Measurements from ENCODE around the gene TAF13. TPM values are rescaled to one million over a fixed set of nuclear protein-coding genes. Genes with fewer than 3 reads are reported as not detected.

The TAF13 gene
- total RNA-seq, 1 donor from 2014 or later: 48.4 TPM

DNA sequence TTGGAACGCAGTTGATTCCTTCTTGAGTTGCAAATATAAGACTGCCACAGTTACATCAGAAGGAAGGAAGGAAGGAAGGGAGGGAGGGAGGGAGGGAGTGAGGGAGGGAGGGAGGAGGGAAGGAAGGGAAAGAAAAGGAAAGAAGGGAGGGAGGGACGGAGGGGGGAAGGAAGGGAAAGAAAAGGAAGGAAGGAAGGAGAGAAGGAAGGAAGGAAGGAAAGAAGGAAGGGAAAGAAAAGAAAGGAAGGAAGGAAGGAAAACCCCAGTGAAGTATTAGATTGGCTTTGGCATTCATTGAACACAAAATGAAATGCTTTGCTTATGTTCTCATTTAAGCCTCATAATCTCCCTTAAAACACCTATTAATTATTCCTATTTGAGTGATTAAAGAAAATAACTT is 27.5 kb downstream of the TAF13 start:
- Histone ChIP-seq H3K4me1 (no peaks in the 10 kb centered on the region), H4K20me1 (ENCODE audit: low read depth) (no peaks in the 10 kb centered on the region), H3K79me2 (ENCODE audit: low read depth) (no peaks in the 10 kb centered on the region), H3K9ac (no peak overlapping the region), H3F3A (ENCODE audit: low read depth) (no peaks in the 10 kb centered on the region), H3K9me3 (ENCODE audit: low read depth) (no peaks in the 10 kb centered on the region), H3K27me3 (no peaks in the 10 kb centered on the region), H3K4me2 (no peak overlapping the region), H3K4me3 (no peak overlapping the region), H2AFZ (replicated peaks) (no peak overlapping the region), H3K36me3 (no peaks in the 10 kb centered on the region), H3K27ac (no peak overlapping the region)
- TF ChIP-seq, protein P1, sequence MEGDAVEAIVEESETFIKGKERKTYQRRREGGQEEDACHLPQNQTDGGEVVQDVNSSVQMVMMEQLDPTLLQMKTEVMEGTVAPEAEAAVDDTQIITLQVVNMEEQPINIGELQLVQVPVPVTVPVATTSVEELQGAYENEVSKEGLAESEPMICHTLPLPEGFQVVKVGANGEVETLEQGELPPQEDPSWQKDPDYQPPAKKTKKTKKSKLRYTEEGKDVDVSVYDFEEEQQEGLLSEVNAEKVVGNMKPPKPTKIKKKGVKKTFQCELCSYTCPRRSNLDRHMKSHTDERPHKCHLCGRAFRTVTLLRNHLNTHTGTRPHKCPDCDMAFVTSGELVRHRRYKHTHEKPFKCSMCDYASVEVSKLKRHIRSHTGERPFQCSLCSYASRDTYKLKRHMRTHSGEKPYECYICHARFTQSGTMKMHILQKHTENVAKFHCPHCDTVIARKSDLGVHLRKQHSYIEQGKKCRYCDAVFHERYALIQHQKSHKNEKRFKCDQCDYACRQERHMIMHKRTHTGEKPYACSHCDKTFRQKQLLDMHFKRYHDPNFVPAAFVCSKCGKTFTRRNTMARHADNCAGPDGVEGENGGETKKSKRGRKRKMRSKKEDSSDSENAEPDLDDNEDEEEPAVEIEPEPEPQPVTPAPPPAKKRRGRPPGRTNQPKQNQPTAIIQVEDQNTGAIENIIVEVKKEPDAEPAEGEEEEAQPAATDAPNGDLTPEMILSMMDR (IDR thresholded peaks at IDR 0.05): no peak
- TF ChIP-seq EZH2phosphoT487 (IDR thresholded peaks at IDR 0.05) (no peak), EZH2 (IDR thresholded peaks at IDR 0.05) (no peak)
- Mint-ChIP-seq H3K9me3 (no peaks in the 10 kb centered on the region), H3K4me1 (no peaks in the 10 kb centered on the region), H3K27ac (no peak overlapping the region), H3K36me3 (no peaks in the 10 kb centered on the region), H3K27me3 (ENCODE audit: insufficient read depth, low read depth) (peaks cover 2% of the 10 kb centered on the region), H3K4me3 (no peak overlapping the region)
- no peak for DNase-seq (ENCODE audit: low spot score)

DNA sequence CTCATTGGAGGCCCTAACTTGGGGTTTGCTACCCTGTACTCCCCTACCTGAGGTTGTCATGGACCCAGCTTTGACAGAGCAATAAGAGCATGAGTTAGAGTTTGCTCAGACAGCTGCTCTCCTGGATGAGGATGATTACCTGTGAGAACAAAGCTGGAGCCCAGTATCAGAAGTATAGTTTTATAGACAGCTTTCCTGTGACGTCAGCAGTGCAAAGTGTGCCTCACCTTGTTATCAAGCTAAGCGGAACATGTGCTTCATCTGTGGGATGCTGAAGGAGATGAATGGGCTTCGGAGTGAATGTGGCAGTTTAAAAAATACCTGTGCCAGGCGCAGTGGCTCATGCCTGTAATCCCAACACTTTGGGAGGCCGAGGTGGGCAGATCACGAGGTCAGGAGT is 28.5 kb downstream of the TAF13 start:
- H4K20me1 ChIP-seq (ENCODE audit: low read depth): no peaks in the 10 kb centered on the region
- DNase-seq (ENCODE audit: low spot score): no peak
- H3K4me3 ChIP-seq: no peak overlapping the region
- no peaks in the 10 kb centered on the region for H3K36me3 Mint-ChIP-seq
- peaks cover 4% of the 10 kb centered on the region for H3F3A ChIP-seq (ENCODE audit: low read depth)
- H3K27ac ChIP-seq: no peak overlapping the region
- no peak overlapping the region for H3K27ac Mint-ChIP-seq
- H3K4me2 ChIP-seq: no peak overlapping the region
- H2AFZ ChIP-seq (replicated peaks): no peak overlapping the region
- no peaks in the 10 kb centered on the region for H3K9me3 ChIP-seq (ENCODE audit: low read depth)
- H3K4me1 ChIP-seq: no peaks in the 10 kb centered on the region
- H3K27me3 Mint-ChIP-seq (ENCODE audit: insufficient read depth, low read depth): peaks cover 4% of the 10 kb centered on the region
- H3K4me1 Mint-ChIP-seq: peaks cover 3% of the 10 kb centered on the region
- no peaks in the 10 kb centered on the region for H3K9me3 Mint-ChIP-seq
- peak overlapping the region; percentile 48 for H3K4me3 Mint-ChIP-seq
- no peaks in the 10 kb centered on the region for H3K36me3 ChIP-seq
- H3K9ac ChIP-seq: no peak overlapping the region
- H3K79me2 ChIP-seq (ENCODE audit: low read depth): no peaks in the 10 kb centered on the region
- TF ChIP-seq, protein P1 (IDR thresholded peaks at IDR 0.05): no peak
- TF ChIP-seq EZH2phosphoT487 (IDR thresholded peaks at IDR 0.05) (no peak), EZH2 (IDR thresholded peaks at IDR 0.05) (no peak)
- peaks cover 5% of the 10 kb centered on the region for H3K27me3 ChIP-seq

DNA sequence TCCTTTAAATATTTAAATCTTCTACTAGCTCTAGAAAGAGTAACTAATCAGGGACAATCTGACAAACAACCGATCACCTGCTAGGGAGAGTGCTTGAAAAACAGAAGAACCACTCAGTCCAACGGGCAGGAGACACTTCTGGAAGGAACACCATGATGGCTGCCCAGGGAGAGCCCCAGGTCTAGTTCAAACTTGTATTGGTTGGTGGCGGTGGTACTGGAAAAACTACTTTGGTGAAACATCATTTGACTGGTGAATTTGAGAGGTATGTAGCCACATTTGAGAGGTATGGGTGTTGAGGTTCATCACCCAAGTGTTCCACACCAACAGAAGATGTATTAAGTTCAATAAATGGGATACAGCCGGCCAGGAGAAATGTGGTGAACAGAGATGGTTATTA is 29.1 kb downstream of the TAF13 start:
- Histone ChIP-seq H3K27ac (no peak overlapping the region), H3K4me1 (no peaks in the 10 kb centered on the region), H2AFZ (replicated peaks) (no peak overlapping the region), H3K79me2 (ENCODE audit: low read depth) (no peaks in the 10 kb centered on the region), H3K9ac (no peak overlapping the region), H3K9me3 (ENCODE audit: low read depth) (no peaks in the 10 kb centered on the region), H3K4me2 (no peak overlapping the region), H3K27me3 (peaks cover 5% of the 10 kb centered on the region), H4K20me1 (ENCODE audit: low read depth) (no peaks in the 10 kb centered on the region), H3K4me3 (no peak overlapping the region), H3F3A (ENCODE audit: low read depth) (peaks cover 7% of the 10 kb centered on the region), H3K36me3 (no peaks in the 10 kb centered on the region)
- Mint-ChIP-seq H3K27me3 (ENCODE audit: insufficient read depth, low read depth) (peaks cover 4% of the 10 kb centered on the region), H3K36me3 (no peaks in the 10 kb centered on the region), H3K4me3 (no peak overlapping the region), H3K4me1 (peaks cover 4% of the 10 kb centered on the region), H3K9me3 (no peaks in the 10 kb centered on the region), H3K27ac (no peak overlapping the region)
- no peak for DNase-seq (ENCODE audit: low spot score)
- no peak for TF ChIP-seq EZH2phosphoT487 (IDR thresholded peaks at IDR 0.05)
- no peak for TF ChIP-seq EZH2 (IDR thresholded peaks at IDR 0.05)
- TF ChIP-seq, protein P1 (IDR thresholded peaks at IDR 0.05): no peak
